ENCODE results near the gene CDK11B. TPM values are rescaled to one million over a fixed set of nuclear protein-coding genes. Genes with fewer than 3 reads are reported as not detected.

The CDK11B gene
- total RNA-seq, 1 donor = 5.8 TPM

GRCh38 chr1:1614204-1614953, 44.4 kb downstream of the CDK11B start:
- Histone ChIP-seq H3K27ac (ENCODE audit: low read depth, low read length) (peak overlapping the region; percentile 96), H3K4me1 (ENCODE audit: insufficient read depth, low read length) (peaks cover 23% of the 10 kb centered on the region), H2AFZ (ENCODE audit: low read length) (peak overlapping the region; percentile 81), H3K4me3 (ENCODE audit: insufficient read depth, low read length) (peak overlapping the region; percentile 97), H3K4me2 (ENCODE audit: insufficient read depth, low read length) (peak overlapping the region; percentile 91), H4K20me1 (ENCODE audit: insufficient read depth, low read length) (peaks cover 33% of the 10 kb centered on the region), H3K9me3 (ENCODE audit: low read depth, low read length) (no peaks in the 10 kb centered on the region), H3K79me2 (ENCODE audit: insufficient read depth, low read length) (peaks cover 38% of the 10 kb centered on the region), H3K27me3 (ENCODE audit: insufficient read depth, low read length) (no peaks in the 10 kb centered on the region), H3K36me3 (ENCODE audit: insufficient read depth, low read length) (peaks cover 4% of the 10 kb centered on the region)
- no peak for TF ChIP-seq CTCF (IDR thresholded peaks at IDR 0.05; ENCODE audit: extremely low read depth, low read depth, low read length)
- peak; percentile 99 for DNase-seq (ENCODE audit: insufficient read length, low spot score, missing footprints)

GRCh38 chr1:1613509-1614082, 45.2 kb downstream of the CDK11B start:
- Histone ChIP-seq H3K4me1 (ENCODE audit: insufficient read depth, low read length) (peaks cover 23% of the 10 kb centered on the region), H2AFZ (ENCODE audit: low read length) (no peak overlapping the region), H3K9me3 (ENCODE audit: low read depth, low read length) (no peaks in the 10 kb centered on the region), H3K27me3 (ENCODE audit: insufficient read depth, low read length) (no peaks in the 10 kb centered on the region), H3K36me3 (ENCODE audit: insufficient read depth, low read length) (peaks cover 4% of the 10 kb centered on the region), H3K4me3 (ENCODE audit: insufficient read depth, low read length) (peak overlapping the region; percentile 97), H3K27ac (ENCODE audit: low read depth, low read length) (peak overlapping the region; percentile 96), H4K20me1 (ENCODE audit: insufficient read depth, low read length) (peaks cover 33% of the 10 kb centered on the region), H3K79me2 (ENCODE audit: insufficient read depth, low read length) (peaks cover 37% of the 10 kb centered on the region), H3K4me2 (ENCODE audit: insufficient read depth, low read length) (peak overlapping the region; percentile 91)
- TF ChIP-seq CTCF (IDR thresholded peaks at IDR 0.05; ENCODE audit: extremely low read depth, low read depth, low read length) = no peak
- no peak for DNase-seq (ENCODE audit: insufficient read length, low spot score, missing footprints)

- TF ChIP-seq CTCF (IDR thresholded peaks at IDR 0.05; ENCODE audit: extremely low read depth, low read depth, low read length) = no peak
- Histone ChIP-seq H4K20me1 (ENCODE audit: insufficient read depth, low read length) (peaks cover 22% of the 10 kb centered on the region), H3K4me1 (ENCODE audit: insufficient read depth, low read length) (peaks cover 20% of the 10 kb centered on the region), H3K27ac (ENCODE audit: low read depth, low read length) (no peak overlapping the region), H3K4me3 (ENCODE audit: insufficient read depth, low read length) (no peak overlapping the region), H3K4me2 (ENCODE audit: insufficient read depth, low read length) (no peak overlapping the region), H3K27me3 (ENCODE audit: insufficient read depth, low read length) (no peaks in the 10 kb centered on the region), H3K9me3 (ENCODE audit: low read depth, low read length) (no peaks in the 10 kb centered on the region), H2AFZ (ENCODE audit: low read length) (no peak overlapping the region), H3K36me3 (ENCODE audit: insufficient read depth, low read length) (no peaks in the 10 kb centered on the region), H3K79me2 (ENCODE audit: insufficient read depth, low read length) (peaks cover 21% of the 10 kb centered on the region)
- no peak for DNase-seq (ENCODE audit: insufficient read length, low spot score, missing footprints)
Measured at GRCh38 chr1:1612104-1612400, 46.8 kb downstream of the CDK11B start.

DNA sequence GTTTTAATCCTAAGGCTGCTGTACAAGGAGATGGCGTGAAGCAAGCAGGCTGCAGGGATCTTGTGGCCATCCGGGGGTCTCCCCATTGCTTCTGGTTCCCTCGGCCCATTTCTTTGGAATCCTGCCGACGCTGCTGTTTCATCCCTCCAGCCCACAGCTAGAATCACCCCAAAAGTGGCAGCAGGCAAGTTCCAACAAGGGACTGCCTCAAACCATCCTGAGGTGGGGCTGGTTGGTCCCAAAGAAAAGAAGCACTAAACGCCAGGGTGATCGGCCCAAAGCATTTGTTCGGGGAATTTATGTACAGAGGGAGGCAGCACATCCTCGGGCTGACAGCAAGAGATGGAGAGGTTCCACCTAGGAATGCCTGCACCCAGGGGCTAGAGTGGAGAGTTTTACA, 48.0 kb downstream of the CDK11B start:
- Histone ChIP-seq H3K79me2 (ENCODE audit: insufficient read depth, low read length) (peaks cover 13% of the 10 kb centered on the region), H3K27ac (ENCODE audit: low read depth, low read length) (no peak overlapping the region), H3K36me3 (ENCODE audit: insufficient read depth, low read length) (no peaks in the 10 kb centered on the region), H4K20me1 (ENCODE audit: insufficient read depth, low read length) (peaks cover 17% of the 10 kb centered on the region), H3K27me3 (ENCODE audit: insufficient read depth, low read length) (no peaks in the 10 kb centered on the region), H3K4me3 (ENCODE audit: insufficient read depth, low read length) (no peak overlapping the region), H3K4me2 (ENCODE audit: insufficient read depth, low read length) (no peak overlapping the region), H3K9me3 (ENCODE audit: low read depth, low read length) (no peaks in the 10 kb centered on the region), H3K4me1 (ENCODE audit: insufficient read depth, low read length) (peaks cover 12% of the 10 kb centered on the region), H2AFZ (ENCODE audit: low read length) (no peak overlapping the region)
- TF ChIP-seq CTCF (IDR thresholded peaks at IDR 0.05; ENCODE audit: extremely low read depth, low read depth, low read length) = no peak
- DNase-seq (ENCODE audit: insufficient read length, low spot score, missing footprints) = peak; percentile 83

Measured in osteoblast (primary cell).